NB4 (cell line): ENCODE data around the gene RGS17.

Source experiments
- DNase-seq: peaks from one replicate; pipeline ENCODE4 v3.0.0; 2010; ENCODE audit warnings: low read depth
- H3K4me3 ChIP-seq: one replicate; pipeline ENCODE4 v1.5.1; 2011; ENCODE audit warnings: mild to moderate bottlenecking, low read depth, low read length, moderate library complexity
- MYC ChIP-seq: IDR thresholded peaks from 2 replicates; pipeline ENCODE4 v1.6.1; 2011; ENCODE audit warnings: low read depth, low read length
- POLR2A ChIP-seq: IDR thresholded peaks from 2 replicates; pipeline ENCODE4 v1.6.1; 2011; ENCODE audit warnings: mild to moderate bottlenecking; ENCODE audit not compliant: insufficient read length; ENCODE audit errors: extremely low read depth
- TF ChIP-seq, protein P1 (sequence below): IDR thresholded peaks from 2 replicates; pipeline ENCODE4 v1.6.1; 2011; ENCODE audit warnings: low read depth, low read length
- TF ChIP-seq, protein P2 (sequence below): IDR thresholded peaks from one replicate; pipeline ENCODE4 v1.5.1; 2012; ENCODE audit warnings: low read depth, low read length

RGS17 gene

DNA sequence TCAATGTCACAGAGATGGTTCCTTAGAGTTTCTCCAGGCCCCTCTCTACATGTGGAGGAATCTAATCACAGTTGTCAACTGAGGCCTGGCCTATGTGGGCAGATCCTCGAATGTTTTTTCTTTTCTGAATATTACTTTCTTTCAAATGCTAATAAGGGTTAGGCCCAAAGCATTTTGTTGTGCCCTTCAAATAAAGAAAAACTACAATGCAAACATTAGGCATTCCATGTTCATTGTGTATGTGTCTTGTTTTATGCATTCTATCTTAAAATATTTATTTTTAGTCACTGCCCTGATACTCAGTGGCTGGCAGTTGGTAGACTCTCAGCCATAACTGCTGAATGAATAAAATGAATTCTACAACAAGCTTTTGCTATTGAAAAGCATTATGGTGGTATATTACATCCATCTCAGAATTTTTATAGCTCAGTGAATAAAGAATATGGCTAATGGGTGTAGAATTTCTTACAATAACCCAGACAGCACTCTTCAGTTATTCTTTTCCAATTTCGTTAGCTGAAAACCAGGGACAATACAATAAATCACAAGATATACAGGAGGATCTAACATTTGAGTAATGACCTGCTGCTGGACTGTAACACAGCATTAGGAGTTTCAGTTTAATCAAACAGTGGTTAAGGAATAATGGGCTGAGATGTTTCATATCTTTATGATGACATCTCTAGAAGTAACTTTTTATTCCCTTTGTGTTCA is 28.3 kb downstream of the RGS17 start:
- DNase-seq: no peak
- TF ChIP-seq, protein P1, sequence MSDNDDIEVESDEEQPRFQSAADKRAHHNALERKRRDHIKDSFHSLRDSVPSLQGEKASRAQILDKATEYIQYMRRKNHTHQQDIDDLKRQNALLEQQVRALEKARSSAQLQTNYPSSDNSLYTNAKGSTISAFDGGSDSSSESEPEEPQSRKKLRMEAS: no peak
- TF ChIP-seq, protein P2, sequence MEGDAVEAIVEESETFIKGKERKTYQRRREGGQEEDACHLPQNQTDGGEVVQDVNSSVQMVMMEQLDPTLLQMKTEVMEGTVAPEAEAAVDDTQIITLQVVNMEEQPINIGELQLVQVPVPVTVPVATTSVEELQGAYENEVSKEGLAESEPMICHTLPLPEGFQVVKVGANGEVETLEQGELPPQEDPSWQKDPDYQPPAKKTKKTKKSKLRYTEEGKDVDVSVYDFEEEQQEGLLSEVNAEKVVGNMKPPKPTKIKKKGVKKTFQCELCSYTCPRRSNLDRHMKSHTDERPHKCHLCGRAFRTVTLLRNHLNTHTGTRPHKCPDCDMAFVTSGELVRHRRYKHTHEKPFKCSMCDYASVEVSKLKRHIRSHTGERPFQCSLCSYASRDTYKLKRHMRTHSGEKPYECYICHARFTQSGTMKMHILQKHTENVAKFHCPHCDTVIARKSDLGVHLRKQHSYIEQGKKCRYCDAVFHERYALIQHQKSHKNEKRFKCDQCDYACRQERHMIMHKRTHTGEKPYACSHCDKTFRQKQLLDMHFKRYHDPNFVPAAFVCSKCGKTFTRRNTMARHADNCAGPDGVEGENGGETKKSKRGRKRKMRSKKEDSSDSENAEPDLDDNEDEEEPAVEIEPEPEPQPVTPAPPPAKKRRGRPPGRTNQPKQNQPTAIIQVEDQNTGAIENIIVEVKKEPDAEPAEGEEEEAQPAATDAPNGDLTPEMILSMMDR: no peak
- TF ChIP-seq POLR2A: no peak
- TF ChIP-seq MYC: no peak
- H3K4me3 ChIP-seq: no peak overlapping the region

DNA sequence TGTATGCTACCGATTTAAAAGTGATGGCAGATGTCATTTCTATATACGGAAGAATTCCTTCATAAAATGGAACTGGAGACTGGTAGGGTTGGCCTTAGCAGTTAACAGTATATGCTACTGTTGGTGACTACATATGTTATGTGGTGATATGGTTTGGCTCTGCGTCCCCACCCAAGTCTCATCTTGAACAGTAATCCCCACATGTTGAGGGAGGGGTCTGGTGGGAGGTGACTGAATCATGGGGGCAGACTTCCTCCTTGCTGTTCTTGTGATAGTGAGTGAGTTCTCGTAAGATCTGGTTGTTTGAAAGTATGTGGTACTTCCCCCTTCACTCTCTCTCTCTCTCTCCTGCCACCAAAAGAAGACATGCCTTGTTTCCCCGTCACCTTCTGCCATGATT is 29.6 kb downstream of the RGS17 start:
- no peak overlapping the region for H3K4me3 ChIP-seq
- DNase-seq: no peak
- no peak for TF ChIP-seq POLR2A
- TF ChIP-seq, protein P1: no peak
- TF ChIP-seq MYC: no peak
- TF ChIP-seq, protein P2: no peak

DNA sequence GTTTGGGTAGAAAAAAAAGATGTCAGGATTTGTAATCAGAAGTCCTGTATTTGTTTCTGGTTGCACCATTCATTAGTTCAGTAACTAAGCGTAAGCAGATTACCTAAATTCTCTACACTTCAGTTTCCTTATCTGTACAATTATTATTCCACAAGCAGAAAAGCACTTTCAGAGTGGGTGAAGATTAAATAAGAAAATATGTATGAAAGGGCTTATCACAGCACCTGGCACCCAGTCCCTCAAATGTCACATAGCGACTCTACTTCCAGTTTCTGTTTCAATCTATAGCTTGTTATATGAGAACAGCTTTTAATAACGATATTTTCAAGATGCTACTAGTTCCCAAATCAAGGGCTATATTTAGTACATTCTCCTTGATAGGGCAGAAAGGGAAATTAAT is 31.4 kb downstream of the RGS17 start:
- TF ChIP-seq MYC (no peak), POLR2A (no peak)
- TF ChIP-seq, protein P2: no peak
- TF ChIP-seq, protein P1: no peak
- no peak overlapping the region for H3K4me3 ChIP-seq
- no peak for DNase-seq

DNA sequence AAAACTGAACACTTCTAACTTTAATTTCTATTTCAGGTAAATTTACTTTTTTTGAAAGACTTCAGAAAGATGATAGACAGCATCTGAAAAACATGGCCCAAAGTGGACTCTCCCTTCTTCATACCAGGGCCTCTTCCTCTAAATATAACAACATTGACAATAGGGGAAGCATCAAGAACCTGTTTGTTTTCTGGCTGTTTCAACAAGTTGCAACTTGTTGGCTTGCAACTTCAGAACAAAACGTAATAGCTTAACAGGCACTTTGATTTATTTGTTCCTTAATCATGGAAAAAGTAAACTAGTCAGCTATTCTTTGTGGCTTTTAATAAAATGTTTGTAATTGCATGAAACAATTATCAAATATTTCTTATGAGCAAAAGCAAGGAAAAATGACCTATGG is 34.3 kb downstream of the RGS17 start:
- DNase-seq: no peak
- H3K4me3 ChIP-seq: no peak overlapping the region
- TF ChIP-seq, protein P2: no peak
- TF ChIP-seq, protein P1: no peak
- TF ChIP-seq MYC (no peak), POLR2A (no peak)

DNA sequence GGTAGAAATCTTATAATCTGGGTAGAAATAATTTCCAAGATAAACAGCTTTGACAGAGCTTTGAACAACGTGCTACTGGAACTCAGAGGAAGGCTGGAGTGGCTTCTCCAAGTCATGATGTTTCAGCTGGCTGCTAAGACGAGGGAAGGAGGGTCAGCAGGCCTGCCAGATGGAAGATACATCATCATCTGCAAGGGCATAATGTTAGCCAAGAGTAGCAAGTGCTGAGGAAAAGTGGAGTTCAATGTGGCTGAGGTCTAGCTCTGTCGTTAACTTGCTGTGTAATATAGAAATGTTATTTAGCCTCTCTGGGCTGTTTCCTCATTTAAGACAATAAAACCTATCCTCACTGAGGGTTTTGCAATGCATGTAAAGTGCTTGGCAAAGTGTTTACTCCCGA is 35.1 kb downstream of the RGS17 start:
- no peak for DNase-seq
- TF ChIP-seq, protein P1: no peak
- TF ChIP-seq POLR2A (no peak), MYC (no peak)
- TF ChIP-seq, protein P2: no peak
- no peak overlapping the region for H3K4me3 ChIP-seq
